ENCODE results near the gene GPHN.

Gene GPHN

GRCh38 chr14:66596241-66596985 lies 88.5 kb downstream of the GPHN start:
- no peak for DNase-seq (ENCODE audit: low read depth in 2 of 2)

DNA sequence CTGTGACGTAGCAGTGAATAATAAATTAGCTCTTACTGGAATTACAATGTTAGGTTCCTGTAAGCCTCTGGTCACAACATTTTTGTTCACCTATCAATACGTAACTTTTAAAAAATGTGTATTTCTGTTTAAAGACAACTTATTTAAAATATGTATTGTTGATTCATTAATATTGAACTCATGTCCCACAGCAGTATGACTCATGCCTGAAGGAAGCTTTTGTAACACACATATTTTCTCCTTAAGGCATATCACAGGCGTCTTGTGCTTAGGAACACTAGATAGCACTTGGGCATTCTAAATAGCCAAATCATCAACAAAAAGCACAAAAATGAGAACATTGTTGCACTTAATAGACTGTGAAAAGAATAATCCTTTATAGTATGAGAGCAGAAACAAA lies 92.5 kb downstream of the GPHN start:
- no peak for DNase-seq (ENCODE audit: low read depth in 2 of 2)

DNA sequence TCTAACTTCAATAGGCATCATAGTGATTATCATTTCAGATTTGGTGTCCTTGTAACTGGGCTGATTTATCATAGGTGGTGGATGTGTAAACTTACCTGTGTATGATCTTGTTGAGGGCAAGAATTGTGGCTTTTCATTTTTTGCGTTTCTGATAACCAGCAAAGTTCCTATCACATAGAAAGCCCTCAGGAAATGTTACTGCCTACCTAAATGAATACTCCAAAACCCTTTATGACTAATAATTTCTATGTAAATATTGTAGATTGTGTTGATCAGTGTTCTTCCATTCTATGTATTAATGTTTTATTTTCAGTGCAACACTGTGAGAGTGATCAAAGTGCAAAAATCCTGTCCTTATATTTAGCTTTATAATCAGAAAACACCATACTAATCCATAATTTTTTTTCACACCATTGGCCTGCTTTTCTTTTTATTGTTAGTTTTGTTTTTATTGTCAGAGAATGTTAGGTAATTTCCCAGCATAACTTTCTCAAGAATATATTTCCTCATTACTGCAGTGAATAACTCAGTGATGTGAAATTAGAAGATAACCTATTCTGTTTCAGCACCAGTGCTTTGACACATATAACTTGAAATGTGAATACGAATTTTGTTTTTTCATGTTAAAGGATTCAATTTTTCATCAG lies 94.1 kb downstream of the GPHN start:
- no peak for DNase-seq (ENCODE audit: low read depth in 2 of 2)

DNA sequence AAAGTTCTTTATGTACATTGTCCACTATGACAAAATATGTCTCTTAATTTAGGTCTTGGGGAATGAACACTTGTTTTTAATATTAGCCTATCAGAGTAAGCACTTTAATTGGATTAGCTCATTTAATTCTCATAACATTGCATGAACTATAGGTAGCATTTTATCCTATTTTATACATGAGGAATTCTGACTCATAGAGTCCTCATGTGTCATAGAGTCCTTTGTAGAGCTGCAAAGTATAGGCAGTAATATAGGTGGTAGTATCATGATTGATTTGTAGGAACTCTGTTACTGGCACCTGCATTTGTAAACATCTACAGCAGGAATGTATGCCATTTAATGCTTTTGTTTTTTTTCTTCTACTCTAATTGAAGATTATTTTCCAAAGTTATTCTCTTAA lies 96.0 kb downstream of the GPHN start:
- DNase-seq (ENCODE audit: low read depth in 2 of 2): no peak

DNA sequence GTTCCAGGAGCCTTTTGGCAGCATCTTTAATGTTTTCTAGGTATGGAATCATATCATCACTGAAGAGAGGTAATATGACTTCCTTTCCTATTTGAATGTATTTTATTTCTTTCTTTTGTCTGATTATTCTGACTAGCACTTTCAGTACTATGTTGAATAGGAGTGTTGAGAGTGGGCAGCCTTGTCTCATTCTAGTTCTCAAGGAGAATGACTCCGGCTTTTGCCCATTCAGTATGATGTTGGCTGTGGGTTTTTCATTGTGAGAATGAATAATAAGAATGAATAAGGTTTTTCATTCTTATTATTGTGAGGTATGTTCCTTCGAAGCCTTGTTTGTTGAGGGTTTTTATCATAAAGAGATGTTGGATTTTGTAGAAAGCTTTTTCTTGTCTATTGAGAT lies 98.9 kb downstream of the GPHN start:
- DNase-seq (ENCODE audit: low read depth in 2 of 2): no peak

GRCh38 chr14:66610154-66610563 lies 102.2 kb downstream of the GPHN start:
- no peak for DNase-seq (ENCODE audit: low read depth in 2 of 2)

DNA sequence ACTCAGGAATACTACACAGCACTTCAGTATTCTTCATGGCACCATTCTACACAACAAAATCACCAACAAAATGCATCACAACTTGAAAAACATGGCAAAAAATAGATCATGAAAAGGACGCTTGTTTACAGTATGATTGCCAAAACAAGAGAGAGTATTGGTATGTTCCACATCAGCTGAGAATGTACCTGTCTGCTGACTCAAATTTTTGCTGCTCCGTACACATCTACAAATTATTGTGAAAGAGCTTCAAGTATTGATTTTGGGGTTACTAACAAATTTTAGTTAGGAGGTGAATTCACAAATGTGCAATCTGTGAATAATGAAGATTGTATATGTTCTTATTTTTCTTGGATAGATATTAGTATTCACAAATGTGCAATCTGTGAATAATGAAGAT lies 105.4 kb downstream of the GPHN start:
- DNase-seq (ENCODE audit: low read depth in 2 of 2): no peak

GRCh38 chr14:66619952-66620351 lies 112.0 kb downstream of the GPHN start:
- no peak for DNase-seq (ENCODE audit: low read depth in 2 of 2)

DNA sequence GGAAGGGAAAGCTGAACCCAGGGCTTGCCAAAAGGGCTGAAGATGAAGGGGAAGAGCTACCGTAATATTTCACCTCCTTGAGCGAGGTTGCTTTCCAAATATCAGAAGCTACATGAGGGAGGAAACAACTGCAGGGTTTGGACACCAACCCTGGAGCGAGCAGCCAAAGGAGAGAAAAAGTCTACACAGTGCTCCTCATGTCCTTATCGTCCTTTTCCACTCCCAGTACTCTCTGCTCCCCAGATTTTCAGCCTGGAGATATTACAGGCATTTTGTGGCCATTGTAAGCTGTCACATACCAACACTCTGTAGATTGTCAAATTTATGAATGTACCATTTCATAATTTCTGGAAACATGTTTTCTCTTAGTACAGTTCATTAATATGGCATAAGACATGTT lies 115.9 kb downstream of the GPHN start:
- DNase-seq (ENCODE audit: low read depth in 2 of 2): no peak

GRCh38 chr14:66624336-66624937 lies 116.5 kb downstream of the GPHN start:
- no peak for DNase-seq (ENCODE audit: low read depth in 2 of 2)

- DNase-seq (ENCODE audit: low read depth in 2 of 2): no peak
Observed at GRCh38 chr14:66628636-66629035, 120.7 kb downstream of the GPHN start.

GRCh38 chr14:66629499-66629898 lies 121.6 kb downstream of the GPHN start:
- no peak for DNase-seq (ENCODE audit: low read depth in 2 of 2)

- DNase-seq (ENCODE audit: low read depth in 2 of 2): no peak
Observed at GRCh38 chr14:66634876-66635275, 126.9 kb downstream of the GPHN start.

- DNase-seq (ENCODE audit: low read depth in 2 of 2): no peak
Observed at GRCh38 chr14:66635435-66635834, 127.5 kb downstream of the GPHN start.

GRCh38 chr14:66636240-66636639 lies 128.3 kb downstream of the GPHN start:
- DNase-seq (ENCODE audit: low read depth in 2 of 2): no peak

GRCh38 chr14:66638689-66639088 lies 130.7 kb downstream of the GPHN start:
- no peak for DNase-seq (ENCODE audit: low read depth in 2 of 2)

GRCh38 chr14:66641861-66642635 lies 134.1 kb downstream of the GPHN start:
- DNase-seq (ENCODE audit: low read depth in 2 of 2): no peak

DNA sequence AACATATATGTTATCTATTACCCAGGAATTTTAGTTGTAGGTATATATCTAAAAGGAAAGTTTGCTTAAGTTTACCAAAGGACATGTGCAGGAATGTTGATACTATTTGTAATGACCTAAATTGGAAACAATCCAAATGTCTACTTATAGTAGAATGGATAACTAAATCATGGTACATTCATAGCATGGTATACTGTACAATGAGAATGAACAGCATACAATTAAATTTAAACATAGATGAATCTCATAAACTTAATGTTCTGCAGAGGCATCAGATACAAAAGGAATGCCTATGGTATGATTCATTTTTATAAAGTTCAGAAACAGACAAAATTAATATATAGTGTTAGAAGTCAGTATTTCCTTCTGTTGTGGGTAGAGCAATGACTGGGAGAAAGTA lies 135.4 kb downstream of the GPHN start:
- no peak for DNase-seq (ENCODE audit: low read depth in 2 of 2)

DNA sequence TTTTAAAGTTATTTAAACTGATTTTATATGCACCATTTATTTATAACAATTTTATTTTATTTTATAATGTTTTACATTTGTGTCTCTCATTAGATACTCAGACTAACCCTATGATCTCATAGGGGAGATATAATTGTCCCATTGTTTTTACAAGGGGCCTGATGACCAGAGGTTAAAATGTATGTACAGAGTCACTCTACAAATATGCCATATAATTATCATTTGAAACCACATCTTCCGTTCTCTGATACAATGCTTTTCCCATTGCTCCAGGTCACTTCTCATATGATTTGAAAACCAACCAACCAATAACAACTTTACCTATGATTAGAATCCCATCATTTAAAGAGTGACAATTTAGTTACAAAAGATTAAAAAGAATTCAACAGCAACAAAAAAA lies 137.8 kb downstream of the GPHN start:
- no peak for DNase-seq (ENCODE audit: low read depth in 2 of 2)

GRCh38 chr14:66649498-66649897 lies 141.6 kb downstream of the GPHN start:
- DNase-seq (ENCODE audit: low read depth in 2 of 2): no peak

DNA sequence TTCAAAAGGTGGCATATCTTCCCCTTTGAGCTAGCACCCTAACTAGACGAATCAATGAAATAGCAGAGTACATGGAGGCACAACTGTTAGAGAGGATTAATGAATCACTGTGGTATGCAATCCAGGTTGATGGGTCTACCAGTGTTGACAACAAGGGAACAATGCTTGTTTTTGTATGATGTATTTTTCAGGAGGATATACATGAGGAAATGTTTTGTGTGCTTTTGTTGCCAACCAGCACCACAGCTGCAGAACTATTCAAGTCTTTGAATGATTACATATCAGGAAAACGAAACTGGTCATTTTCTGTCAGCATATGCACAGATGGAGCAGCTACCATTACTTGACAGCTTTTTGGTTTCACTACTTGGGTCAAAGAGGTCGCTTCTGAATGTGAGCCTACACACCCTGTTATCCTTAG lies 142.6 kb downstream of the GPHN start:
- DNase-seq (ENCODE audit: low read depth in 2 of 2): no peak

DNA sequence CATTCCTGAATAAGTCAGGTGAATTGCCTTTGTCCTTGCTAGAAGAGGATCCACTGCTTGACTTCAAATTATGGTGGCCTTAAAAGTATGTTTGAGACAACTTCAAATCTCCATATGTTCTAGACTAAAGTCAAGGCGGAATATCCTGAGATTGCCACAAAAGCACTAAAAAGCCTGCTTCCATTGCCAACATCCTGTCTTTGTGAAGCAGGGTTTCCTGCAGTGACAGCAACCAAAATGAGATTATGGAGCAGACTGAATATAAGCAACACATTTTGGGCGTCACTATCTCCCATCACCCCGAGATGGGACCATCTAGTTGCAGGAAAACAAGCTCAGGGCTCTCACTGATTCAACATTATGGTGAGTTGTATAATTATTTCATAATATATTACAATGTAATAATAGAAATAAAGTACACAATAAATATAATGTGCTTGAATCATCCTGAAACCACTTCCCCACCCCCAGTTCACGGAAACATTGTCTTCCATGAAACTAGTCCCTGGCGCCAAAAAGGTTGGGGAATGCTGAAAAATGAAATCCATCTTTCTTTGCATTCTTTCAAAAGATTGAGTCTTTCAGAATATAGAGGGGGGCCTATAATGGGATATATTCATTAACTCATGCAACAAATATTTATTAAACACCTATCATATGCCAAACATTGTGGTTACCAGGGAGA lies 143.7 kb downstream of the GPHN start:
- no peak for DNase-seq (ENCODE audit: low read depth in 2 of 2)

Data from stimulated activated CD8-positive, alpha-beta memory T cell treated with anti-CD3 and anti-CD28 coated beads, Interleukin-2, amount 100 ng/mL, for 1 hour (primary cell).